GM12892 (cell line): ENCODE data around the gene SUSD4.

Experiments used
- POLR2A ChIP-seq: IDR thresholded peaks from 2 replicates; pipeline ENCODE4 v1.6.1; 2011; ENCODE audit warnings: low read depth, low read length, control low read depth
- POLR2AphosphoS5 ChIP-seq: IDR thresholded peaks from 2 replicates; pipeline ENCODE4 v1.6.1; 2011; ENCODE audit warnings: low read depth, low read length, control low read depth
- TAF1 ChIP-seq: IDR thresholded peaks from 2 replicates; pipeline ENCODE4 v1.6.1; 2011; ENCODE audit warnings: low read depth, mild to moderate bottlenecking, control low read depth, low read length, borderline replicate concordance

GRCh38 chr1:223316082-223316481 lies 47.9 kb downstream of the SUSD4 start:
- TF ChIP-seq POLR2A = no peak
- TF ChIP-seq POLR2AphosphoS5 = no peak
- no peak for TF ChIP-seq TAF1
